ENCODE measurements around the gene TNS1. TPM values are rescaled to one million over a fixed set of nuclear protein-coding genes. Genes with fewer than 3 reads are reported as not detected.
"Not testable (repeated sequence)": the region's sequence is repeated elsewhere in the genome, so short reads cannot be mapped to it uniquely, and the experiment has no call there.

Gene TNS1
- total RNA-seq, 1 donor from 2014 or later: 0.24 TPM

- Histone ChIP-seq H3K36me3 (no peaks in the 10 kb centered on the region), H3K4me1 (peaks cover 30% of the 10 kb centered on the region), H3F3A (ENCODE audit: low read depth) (peaks cover 14% of the 10 kb centered on the region), H3K4me2 (no peak overlapping the region), H3K27me3 (no peaks in the 10 kb centered on the region), H2AFZ (replicated peaks) (no peak overlapping the region), H3K79me2 (ENCODE audit: low read depth) (no peaks in the 10 kb centered on the region), H4K20me1 (ENCODE audit: low read depth) (no peaks in the 10 kb centered on the region), H3K9me3 (ENCODE audit: low read depth) (no peaks in the 10 kb centered on the region), H3K9ac (no peak overlapping the region), H3K27ac (no peak overlapping the region), H3K4me3 (no peak overlapping the region)
- H3K9me3 Mint-ChIP-seq: no peaks in the 10 kb centered on the region
- H3K4me1 Mint-ChIP-seq: peaks cover 72% of the 10 kb centered on the region
- no peak overlapping the region for H3K4me3 Mint-ChIP-seq
- peaks cover 7% of the 10 kb centered on the region for H3K27me3 Mint-ChIP-seq (ENCODE audit: insufficient read depth, low read depth)
- no peak for DNase-seq (ENCODE audit: low spot score)
- H3K27ac Mint-ChIP-seq: peak overlapping the region; percentile 87
- H3K36me3 Mint-ChIP-seq: no peaks in the 10 kb centered on the region
- no peak for TF ChIP-seq EZH2 (IDR thresholded peaks at IDR 0.05)
- TF ChIP-seq EZH2phosphoT487 (IDR thresholded peaks at IDR 0.05): no peak
- no peak for TF ChIP-seq CTCF (IDR thresholded peaks at IDR 0.05)
These were observed 17.5 kb upstream of the TNS1 start for GRCh38 chr2:218020281-218020680.

GRCh38 chr2:218019411-218020060 is 16.7 kb upstream of the TNS1 start:
- no peak for DNase-seq (ENCODE audit: low spot score)

GRCh38 chr2:218018842-218019125 is 16.0 kb upstream of the TNS1 start:
- H3K4me1 Mint-ChIP-seq: peaks cover 72% of the 10 kb centered on the region

More at GRCh38 chr2:218019411-218020060, 16.7 kb upstream of the TNS1 start:
- peak overlapping the region; percentile 77 for H3K27ac Mint-ChIP-seq
- no peaks in the 10 kb centered on the region for H3K36me3 ChIP-seq
- peaks cover 13% of the 10 kb centered on the region for H3F3A ChIP-seq (ENCODE audit: low read depth)
- no peaks in the 10 kb centered on the region for H3K9me3 ChIP-seq (ENCODE audit: low read depth)
- no peaks in the 10 kb centered on the region for H3K36me3 Mint-ChIP-seq
- TF ChIP-seq EZH2phosphoT487 (IDR thresholded peaks at IDR 0.05) (no peak), CTCF (IDR thresholded peaks at IDR 0.05) (no peak)
- H4K20me1 ChIP-seq (ENCODE audit: low read depth): no peaks in the 10 kb centered on the region
- no peak overlapping the region for H3K4me2 ChIP-seq
- H3K79me2 ChIP-seq (ENCODE audit: low read depth): no peaks in the 10 kb centered on the region
- H3K4me1 ChIP-seq: peaks cover 34% of the 10 kb centered on the region
- H3K4me1 Mint-ChIP-seq: peaks cover 75% of the 10 kb centered on the region
- H3K4me3 ChIP-seq: no peak overlapping the region
- no peaks in the 10 kb centered on the region for H3K27me3 ChIP-seq
- H3K27me3 Mint-ChIP-seq (ENCODE audit: insufficient read depth, low read depth): peaks cover 7% of the 10 kb centered on the region
- no peak overlapping the region for H3K9ac ChIP-seq
- no peak overlapping the region for H3K27ac ChIP-seq
- no peak overlapping the region for H3K4me3 Mint-ChIP-seq
- no peaks in the 10 kb centered on the region for H3K9me3 Mint-ChIP-seq
- no peak overlapping the region for H2AFZ ChIP-seq (replicated peaks)

GRCh38 chr2:218017211-218018053 is 14.6 kb upstream of the TNS1 start:
- H3K36me3 ChIP-seq: no peaks in the 10 kb centered on the region
- no peaks in the 10 kb centered on the region for H3K36me3 Mint-ChIP-seq
- H3K9ac ChIP-seq: no peak overlapping the region
- H3K4me2 ChIP-seq: no peak overlapping the region
- H3K4me3 ChIP-seq: no peak overlapping the region
- no peak overlapping the region for H3K4me3 Mint-ChIP-seq
- H3K27me3 Mint-ChIP-seq (ENCODE audit: insufficient read depth, low read depth): peaks cover 11% of the 10 kb centered on the region
- H3F3A ChIP-seq (ENCODE audit: low read depth): peaks cover 13% of the 10 kb centered on the region
- H3K4me1 Mint-ChIP-seq: peaks cover 62% of the 10 kb centered on the region
- H3K9me3 ChIP-seq (ENCODE audit: low read depth): no peaks in the 10 kb centered on the region
- TF ChIP-seq EZH2 (IDR thresholded peaks at IDR 0.05) (no peak), CTCF (IDR thresholded peaks at IDR 0.05) (no peak), EZH2phosphoT487 (IDR thresholded peaks at IDR 0.05) (no peak)
- H3K9me3 Mint-ChIP-seq: no peaks in the 10 kb centered on the region
- H3K27me3 ChIP-seq: peaks cover 5% of the 10 kb centered on the region
- no peak overlapping the region for H3K27ac ChIP-seq
- peaks cover 28% of the 10 kb centered on the region for H3K4me1 ChIP-seq
- no peak overlapping the region for H2AFZ ChIP-seq (replicated peaks)
- H3K27ac Mint-ChIP-seq: peak overlapping the region; percentile 13
- H4K20me1 ChIP-seq (ENCODE audit: low read depth): no peaks in the 10 kb centered on the region
- DNase-seq (ENCODE audit: low spot score): no peak
- no peaks in the 10 kb centered on the region for H3K79me2 ChIP-seq (ENCODE audit: low read depth)

More at GRCh38 chr2:218018842-218019125, 16.0 kb upstream of the TNS1 start:
- H3K27ac ChIP-seq; H3K4me3 Mint-ChIP-seq; H3K9ac ChIP-seq; H3K4me2 ChIP-seq; H3K27me3 ChIP-seq; H4K20me1 ChIP-seq (ENCODE audit: low read depth); H3K36me3 Mint-ChIP-seq; H3K4me3 ChIP-seq; DNase-seq (ENCODE audit: low spot score); H3K79me2 ChIP-seq (ENCODE audit: low read depth); H3K36me3 ChIP-seq; H2AFZ ChIP-seq (replicated peaks); H3K9me3 ChIP-seq (ENCODE audit: low read depth); H3K27me3 Mint-ChIP-seq (ENCODE audit: insufficient read depth, low read depth); H3K27ac Mint-ChIP-seq; H3K9me3 Mint-ChIP-seq: not testable (repeated sequence)
- H3K4me1 ChIP-seq: peaks cover 34% of the 10 kb centered on the region
- peaks cover 13% of the 10 kb centered on the region for H3F3A ChIP-seq (ENCODE audit: low read depth)
